Thymus (tissue), 14 donors: ENCODE data around the gene KCNJ8. TPM values are rescaled to one million over a fixed set of nuclear protein-coding genes. Genes with fewer than 3 reads are reported as not detected.

Experiments
- DNase-seq, 9 donors: peaks; one replicate each; pipeline ENCODE4 v3.0.0-alpha.2; 2013; ENCODE audit warnings: low spot score in 9 of 9, low read depth in 6 of 9, missing footprints in 1 of 9
- H3K27ac ChIP-seq, 2 donors: one replicate each; pipeline ENCODE4 v1.5.1; 2013; ENCODE audit warnings: control low read depth in 1 of 2, low read depth in 1 of 2, low read length in 1 of 2, mild to moderate bottlenecking in 1 of 2, moderate library complexity in 1 of 2
- H3K27me3 ChIP-seq, 2 donors: one replicate each; pipeline ENCODE4 v1.5.1; 2013; ENCODE audit warnings: low read length in 1 of 2; ENCODE audit not compliant: control insufficient read depth in 2 of 2, insufficient read depth in 1 of 2
- H3K36me3 ChIP-seq, 2 donors: one replicate each; pipeline ENCODE4 v1.5.1; 2013; ENCODE audit warnings: low read length in 1 of 2, mild to moderate bottlenecking in 1 of 2, moderate library complexity in 1 of 2; ENCODE audit not compliant: control insufficient read depth in 2 of 2, insufficient read depth in 2 of 2
- H3K4me1 ChIP-seq, 2 donors: one replicate each; pipeline ENCODE4 v1.5.1; 2013; ENCODE audit warnings: low read length in 2 of 2; ENCODE audit not compliant: control insufficient read depth in 2 of 2, insufficient read depth in 2 of 2
- H3K4me3 ChIP-seq, 2 donors: one replicate each; pipeline ENCODE4 v1.5.1; 2013; ENCODE audit warnings: low read length in 2 of 2, control low read depth in 1 of 2, mild to moderate bottlenecking in 1 of 2
- H3K9me3 ChIP-seq, 2 donors: one replicate each; pipeline ENCODE4 v1.5.1; 2013; ENCODE audit warnings: low read length in 1 of 2, mild to moderate bottlenecking in 1 of 2; ENCODE audit not compliant: control insufficient read depth in 2 of 2, insufficient read depth in 1 of 2
- WGBS: extraction: QIAGEN DNeasy Blood & Tissue Kit; methylation state at CpG from one replicate; pipeline ENCODE4 v1.1.7; 2013; 5-methylcytosine and 5-hydroxymethylcytosine counted together
- long read RNA-seq, 10 donors: transcript quantifications; one replicate each; lab custom pipeline, GENCODE V29; 2026
- polyA plus RNA-seq: library from polyadenylated mRNA; stranded (reverse); fragments of 200-250 nt; gene quantifications from one replicate; pipeline ENCODE4 v1.2.3, GENCODE V29; 2013
- total RNA-seq: library from RNA; stranded (reverse); fragments of 120-200 nt; gene quantifications from one replicate; pipeline ENCODE4 v1.2.4, GENCODE V29; 2013
- donor health status: healthy.

Gene KCNJ8
- total RNA-seq (5.2 TPM), polyA plus RNA-seq (3.5 TPM)
- long read RNA-seq, donor 1 = 0 reads
- long read RNA-seq, donor 2 = 0 reads
- long read RNA-seq, donor 3, partial matches to known transcripts = 0 of 3 reads
- long read RNA-seq, donor 3, other reads (novel, unspliced or antisense) = 0 of 3 reads
- long read RNA-seq, donor 4, partial matches to known transcripts = 0 of 2 reads
- long read RNA-seq, donor 4, other reads (novel, unspliced or antisense) = 0 of 2 reads
- long read RNA-seq, donor 5, transcript KCNJ8-201 (3 exons, 2,389 nt) = major isoform, 6 of 6 reads
- long read RNA-seq, donor 5, partial matches to known transcripts = 0 of 6 reads
- long read RNA-seq, donor 5, other reads (novel, unspliced or antisense) = 0 of 6 reads
- long read RNA-seq, donor 6, partial matches to known transcripts = 0 of 1 reads
- long read RNA-seq, donor 6, other reads (novel, unspliced or antisense) = 0 of 1 reads
- long read RNA-seq, donor 7, partial matches to known transcripts = 0 of 3 reads
- long read RNA-seq, donor 7, other reads (novel, unspliced or antisense) = 0 of 3 reads
- long read RNA-seq, donor 8, partial matches to known transcripts = 0 of 2 reads
- long read RNA-seq, donor 8, other reads (novel, unspliced or antisense) = 0 of 2 reads
- long read RNA-seq, donor 9, partial matches to known transcripts = 0 of 2 reads
- long read RNA-seq, donor 9, other reads (novel, unspliced or antisense) = 0 of 2 reads
- long read RNA-seq, donor 10 = 0 reads

- no peak within 1 kb of the TSS for H3K4me3 ChIP-seq
- no peaks in the 10 kb centered on the region for H3K36me3 ChIP-seq
- no peaks in the 10 kb centered on the region for H3K9me3 ChIP-seq
- H3K27me3 ChIP-seq = peaks cover 21 to 45% of the 10 kb centered on the region in 2 donors
- no peak for DNase-seq
- no peaks in the 10 kb centered on the region for H3K4me1 ChIP-seq
- WGBS = 3% methylated on average over 49 of the region's 49 CpGs
- H3K27ac ChIP-seq = no peak within 1 kb of the TSS
Measured at GRCh38 chr12:21774358-21775132, at the start of gene KCNJ8. Gene KCNJ8, minus strand, starts transcription at chr12:21774706. Its CDS starts 1,090 bp downstream, at chr12:21773616.

- no peaks in the 10 kb centered on the region for H3K36me3 ChIP-seq
- WGBS = 81% methylated on average over 8 of the region's 8 CpGs
- H3K27ac ChIP-seq = no peak overlapping the region
- no peaks in the 10 kb centered on the region for H3K4me1 ChIP-seq
- DNase-seq = no peak
- no peak overlapping the region for H3K4me3 ChIP-seq
- no peaks in the 10 kb centered on the region for H3K27me3 ChIP-seq
- H3K9me3 ChIP-seq = no peaks in the 10 kb centered on the region
Measured at GRCh38 chr12:21823581-21823980, 49.1 kb upstream of the KCNJ8 start.

DNA sequence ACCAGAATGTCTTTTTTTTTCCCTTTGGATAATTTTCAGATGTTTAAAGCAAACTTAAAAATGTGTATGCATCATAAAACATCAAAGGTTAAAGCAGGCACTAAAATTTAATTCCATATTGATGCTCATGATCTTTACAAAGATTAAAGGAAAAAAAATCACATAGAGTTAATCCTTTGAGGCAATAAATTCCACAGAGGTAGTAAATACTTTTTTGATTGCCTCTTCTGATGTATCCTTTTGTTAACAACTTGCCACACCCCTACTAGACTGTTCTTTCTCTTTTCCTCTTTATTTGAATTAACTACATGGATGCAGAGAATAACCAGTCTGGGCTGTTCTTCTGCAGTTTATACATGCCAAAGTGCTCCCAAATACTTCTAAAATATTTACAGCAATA lies 45.2 kb upstream of the KCNJ8 start:
- H3K4me3 ChIP-seq = no peak overlapping the region
- H3K27me3 ChIP-seq = no peaks in the 10 kb centered on the region
- H3K27ac ChIP-seq = no peak overlapping the region
- H3K36me3 ChIP-seq = no peaks in the 10 kb centered on the region
- no peaks in the 10 kb centered on the region for H3K4me1 ChIP-seq
- no peak for DNase-seq
- H3K9me3 ChIP-seq = no peaks in the 10 kb centered on the region

- Histone ChIP-seq H3K27ac (no peak overlapping the region), H3K36me3 (no peaks in the 10 kb centered on the region), H3K9me3 (no peaks in the 10 kb centered on the region), H3K4me1 (no peaks in the 10 kb centered on the region), H3K27me3 (no peaks in the 10 kb centered on the region), H3K4me3 (no peak overlapping the region)
- 75% methylated on average over 2 of the region's 2 CpGs for WGBS
- no peak for DNase-seq
Measured at GRCh38 chr12:21819236-21819635, 44.7 kb upstream of the KCNJ8 start.

GRCh38 chr12:21818627-21819026 lies 44.1 kb upstream of the KCNJ8 start:
- Histone ChIP-seq H3K4me1 (no peaks in the 10 kb centered on the region), H3K27me3 (no peaks in the 10 kb centered on the region), H3K27ac (no peak overlapping the region), H3K4me3 (no peak overlapping the region), H3K36me3 (no peaks in the 10 kb centered on the region), H3K9me3 (no peaks in the 10 kb centered on the region)
- DNase-seq = no peak
- 77% methylated on average over 2 of the region's 2 CpGs for WGBS

- Histone ChIP-seq H3K9me3 (no peaks in the 10 kb centered on the region), H3K4me1 (no peaks in the 10 kb centered on the region), H3K4me3 (no peak overlapping the region), H3K36me3 (no peaks in the 10 kb centered on the region), H3K27ac (no peak overlapping the region), H3K27me3 (no peaks in the 10 kb centered on the region)
- DNase-seq = no peak
- 71% methylated on average over 1 of the region's 1 CpG for WGBS
Measured at GRCh38 chr12:21815306-21816062, 41.0 kb upstream of the KCNJ8 start.

DNA sequence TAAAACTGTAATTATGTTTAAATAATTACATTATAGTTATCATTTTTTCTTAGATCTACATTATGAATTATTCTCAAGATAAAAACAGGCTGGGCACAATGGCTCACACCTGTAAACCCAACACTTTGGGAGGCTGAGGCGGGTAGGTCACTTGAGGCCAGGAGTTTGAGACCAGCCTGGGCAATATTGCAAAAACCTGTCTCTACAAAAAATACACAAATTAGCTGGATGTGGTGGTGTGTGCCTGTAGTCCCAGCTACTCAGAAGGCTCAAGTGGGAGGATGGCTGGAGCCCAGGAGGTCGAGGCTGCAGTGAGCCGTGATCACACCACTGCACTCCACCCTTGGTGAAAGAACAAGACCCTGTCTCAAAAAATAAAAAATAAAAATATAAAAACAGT lies 40.3 kb upstream of the KCNJ8 start:
- no peaks in the 10 kb centered on the region for H3K27me3 ChIP-seq
- H3K4me1 ChIP-seq = no peaks in the 10 kb centered on the region
- DNase-seq = no peak
- no peak overlapping the region for H3K4me3 ChIP-seq
- H3K36me3 ChIP-seq = no peaks in the 10 kb centered on the region
- 92% methylated on average over 3 of the region's 3 CpGs for WGBS
- H3K9me3 ChIP-seq = no peaks in the 10 kb centered on the region
- no peak overlapping the region for H3K27ac ChIP-seq

DNA sequence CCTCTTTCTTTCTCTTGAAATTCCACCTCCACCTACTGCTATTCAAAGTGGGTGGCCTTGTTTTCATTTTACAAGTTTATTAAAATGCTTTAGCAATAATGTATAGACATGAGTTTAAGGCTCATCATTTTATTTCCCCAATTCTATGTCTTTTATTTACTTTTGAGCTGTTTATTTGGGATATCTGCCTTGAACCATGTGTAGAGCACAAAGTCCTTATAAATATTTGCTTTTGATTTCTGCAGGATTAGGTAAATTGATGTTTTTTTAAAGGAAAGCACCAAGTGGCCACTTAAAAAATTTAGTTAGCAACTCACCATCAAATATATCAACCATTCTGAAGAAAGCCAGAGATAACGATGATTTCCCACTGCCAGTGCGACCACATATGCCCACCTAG lies 39.8 kb upstream of the KCNJ8 start:
- 93% methylated on average over 2 of the region's 2 CpGs for WGBS
- no peaks in the 10 kb centered on the region for H3K9me3 ChIP-seq
- no peaks in the 10 kb centered on the region for H3K27me3 ChIP-seq

More for the DNA sequence above, 39.8 kb upstream of the KCNJ8 start:
- no peak overlapping the region for H3K27ac ChIP-seq
- no peak for DNase-seq
- no peaks in the 10 kb centered on the region for H3K4me1 ChIP-seq
- no peak overlapping the region for H3K4me3 ChIP-seq
- no peaks in the 10 kb centered on the region for H3K36me3 ChIP-seq
